Trophoblast cell (in vitro differentiated cells and primary cell): Measurements from ENCODE around the gene SSBP3.

Experiments used
- DNase-seq, 2 donors: peaks; one replicate each; pipeline ENCODE4 v3.0.0-alpha.2; 2016
- H2AFZ ChIP-seq: 2 replicates; pipeline ENCODE4 v1.6.1; 2013; ENCODE audit warnings: low read length, moderate library complexity, mild to moderate bottlenecking; ENCODE audit not compliant: insufficient read depth, poor library complexity
- H2AK5ac ChIP-seq: 2 replicates; pipeline ENCODE4 v1.6.1; 2013; ENCODE audit warnings: mild to moderate bottlenecking, low read length
- H2BK120ac ChIP-seq: 2 replicates; pipeline ENCODE4 v1.6.1; 2013; ENCODE audit warnings: low read length, mild to moderate bottlenecking, moderate library complexity; ENCODE audit not compliant: insufficient read depth, poor library complexity
- H2BK12ac ChIP-seq: 2 replicates; pipeline ENCODE4 v1.6.1; 2013; ENCODE audit warnings: mild to moderate bottlenecking, low read length, moderate library complexity
- H2BK5ac ChIP-seq: 2 replicates; pipeline ENCODE4 v1.6.1; 2013; ENCODE audit warnings: low read length, low read depth, moderate library complexity, mild to moderate bottlenecking; ENCODE audit not compliant: poor library complexity
- H3K14ac ChIP-seq: 2 replicates; pipeline ENCODE4 v1.6.1; 2013; ENCODE audit warnings: mild to moderate bottlenecking, low read length
- H3K18ac ChIP-seq: 2 replicates; pipeline ENCODE4 v1.6.1; 2013; ENCODE audit warnings: mild to moderate bottlenecking, low read length
- H3K23ac ChIP-seq: 2 replicates; pipeline ENCODE4 v1.6.1; 2013; ENCODE audit warnings: low read length
- H3K27ac ChIP-seq: 2 replicates; pipeline ENCODE4 v1.5.1; 2013; ENCODE audit warnings: low read depth, mild to moderate bottlenecking, inconsistent platforms, low read length, moderate library complexity
- H3K27me3 ChIP-seq: 2 replicates; pipeline ENCODE4 v1.6.1; 2013; ENCODE audit warnings: inconsistent platforms, mild to moderate bottlenecking, low read length, moderate library complexity; ENCODE audit not compliant: insufficient read depth
- H3K36me3 ChIP-seq, 2 experiments: 1 replicate in 1 of 2; 2 replicates in 1 of 2; pipeline ENCODE4 v1.6.1; 2013; ENCODE audit warnings: low read length in 2 of 2, mild to moderate bottlenecking in 2 of 2, moderate library complexity in 1 of 2; ENCODE audit not compliant: insufficient read depth in 2 of 2, control insufficient read depth in 1 of 2
- H3K4ac ChIP-seq: 2 replicates; pipeline ENCODE4 v1.6.1; 2013; ENCODE audit warnings: low read depth, mild to moderate bottlenecking, low read length, moderate library complexity
- H3K4me1 ChIP-seq, 2 experiments: 1 replicate in 1 of 2; 2 replicates in 1 of 2; pipeline ENCODE4 v1.6.1; 2013; ENCODE audit warnings: low read length in 2 of 2, mild to moderate bottlenecking in 2 of 2, moderate library complexity in 1 of 2; ENCODE audit not compliant: insufficient read depth in 2 of 2, control insufficient read depth in 1 of 2
- H3K4me2 ChIP-seq: 2 replicates; pipeline ENCODE4 v1.6.1; 2013; ENCODE audit warnings: inconsistent platforms, mild to moderate bottlenecking, low read length, moderate library complexity
- H3K4me3 ChIP-seq: 2 replicates; pipeline ENCODE4 v1.5.1; 2013; ENCODE audit warnings: mild to moderate bottlenecking, low read depth, low read length, inconsistent platforms
- H3K79me1 ChIP-seq: one replicate; pipeline ENCODE4 v1.6.1; 2013; ENCODE audit warnings: low read length
- H3K79me2 ChIP-seq: 2 replicates; pipeline ENCODE4 v1.6.1; 2013; ENCODE audit warnings: low read length, mild to moderate bottlenecking; ENCODE audit not compliant: control insufficient read depth, insufficient read depth, poor library complexity
- H3K9ac ChIP-seq: 2 replicates; pipeline ENCODE4 v1.6.1; 2013; ENCODE audit warnings: mild to moderate bottlenecking, low read length
- H3K9me3 ChIP-seq: 2 replicates; pipeline ENCODE4 v1.6.1; 2013; ENCODE audit warnings: low read depth, mild to moderate bottlenecking, control low read depth, inconsistent platforms, low read length; ENCODE audit not compliant: insufficient read depth
- H4K12ac ChIP-seq: 2 replicates; pipeline ENCODE4 v1.6.1; 2013; ENCODE audit warnings: low read depth, mild to moderate bottlenecking, low read length, moderate library complexity
- H4K8ac ChIP-seq: 2 replicates; pipeline ENCODE4 v1.6.1; 2013; ENCODE audit warnings: low read depth, mild to moderate bottlenecking, low read length, moderate library complexity
- H4K91ac ChIP-seq: one replicate; pipeline ENCODE4 v1.6.1; 2013; ENCODE audit warnings: low read depth, mild to moderate bottlenecking, low read length, moderate library complexity
- WGBS: extraction: QIAGEN DNeasy Blood & Tissue Kit; methylation state at CpG from one replicate; pipeline ENCODE4 v1.1.7; 2013; ENCODE audit warnings: missing lambda C conversion rate; ENCODE audit not compliant: insufficient read length, insufficient coverage; ENCODE audit errors: extremely low coverage; 5-methylcytosine and 5-hydroxymethylcytosine counted together

Gene SSBP3

DNA sequence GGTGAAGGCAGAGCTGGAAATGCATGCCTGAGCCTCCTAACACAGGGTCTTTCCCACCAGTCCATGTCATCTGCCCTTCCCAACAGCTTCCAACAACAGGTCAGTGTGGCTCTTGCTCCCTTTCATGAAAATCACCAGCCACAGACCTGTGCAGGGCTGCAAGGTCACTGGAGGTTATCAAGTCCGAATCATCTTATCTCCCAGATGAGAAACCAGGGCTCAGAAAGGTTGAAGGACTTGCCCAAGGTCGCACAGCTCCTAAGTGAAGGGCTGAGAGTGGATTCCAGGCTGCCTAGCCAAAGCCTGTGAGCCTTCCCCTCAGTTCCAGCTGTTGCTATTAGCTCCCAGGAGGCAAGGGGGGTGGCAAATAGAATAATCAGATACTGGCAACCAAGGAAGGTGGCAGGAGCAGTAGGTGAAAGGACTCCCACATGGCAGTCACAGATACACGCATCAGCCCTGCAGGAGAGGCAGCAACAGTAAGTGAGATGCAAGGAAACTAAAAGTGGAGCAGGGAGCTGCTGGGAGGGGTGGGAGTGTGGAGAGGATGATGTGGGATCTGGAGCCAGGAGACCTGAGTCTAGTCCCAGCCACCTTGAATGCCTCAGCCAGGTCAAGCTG lies 74.2 kb downstream of the SSBP3 start:
- Histone ChIP-seq H3K23ac (no peak overlapping the region), H3K4me2 (no peak overlapping the region), H2AFZ (no peak overlapping the region), H2BK120ac (no peak overlapping the region), H3K14ac (no peak overlapping the region), H2BK12ac (no peak overlapping the region), H3K9ac (no peak overlapping the region), H3K27me3 (no peaks in the 10 kb centered on the region), H3K18ac (peak overlapping the region; percentile 34), H3K79me2 (peaks cover 11% of the 10 kb centered on the region), H3K79me1 (peaks cover 10% of the 10 kb centered on the region), H4K12ac (no peak overlapping the region), H3K36me3 (peaks cover 4 to 9% of the 10 kb centered on the region in 2 experiments), H2BK5ac (no peak overlapping the region), H3K4ac (no peak overlapping the region), H3K9me3 (no peaks in the 10 kb centered on the region), H4K91ac (no peak overlapping the region), H3K4me3 (no peak overlapping the region), H3K27ac (peak overlapping the region; percentile 9), H4K8ac (no peak overlapping the region), H3K4me1 (peaks cover 37 to 55% of the 10 kb centered on the region in 2 experiments), H2AK5ac (no peak overlapping the region)
- no CpG with 5 or more reads among the region's 3 CpGs for WGBS
- DNase-seq: no peak

DNA sequence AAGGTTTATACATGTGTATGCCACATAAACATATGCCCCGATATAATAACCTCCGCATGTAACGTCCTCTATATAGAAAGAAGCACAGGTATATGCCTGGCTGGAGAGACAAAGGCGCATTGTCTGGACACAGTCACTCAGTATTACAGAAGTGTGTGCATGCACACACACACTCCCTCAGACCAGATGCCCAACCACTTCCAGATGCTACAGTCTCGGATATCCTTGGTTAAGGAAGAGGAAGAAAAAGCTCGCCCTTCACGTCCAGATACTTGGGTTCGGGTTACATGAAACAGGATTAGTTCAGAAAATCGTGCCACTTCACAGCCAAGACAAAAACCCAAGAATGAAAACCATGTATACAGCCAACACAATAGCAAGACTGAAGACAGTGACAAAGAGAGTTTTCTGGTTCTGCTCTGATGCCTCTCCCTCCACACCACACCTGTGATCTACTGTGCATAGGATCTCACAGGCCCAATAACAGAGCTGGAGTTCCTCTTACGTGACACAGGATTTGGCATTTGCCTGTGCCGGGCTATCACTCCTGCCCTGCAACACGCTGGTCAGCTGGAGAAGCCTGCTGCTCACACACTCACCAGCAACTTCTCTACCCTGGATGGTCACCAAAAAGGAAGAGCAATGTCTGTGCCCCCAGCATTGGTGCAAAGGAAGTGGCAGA lies 75.0 kb downstream of the SSBP3 start:
- WGBS: no CpG with 5 or more reads among the region's 12 CpGs

DNA sequence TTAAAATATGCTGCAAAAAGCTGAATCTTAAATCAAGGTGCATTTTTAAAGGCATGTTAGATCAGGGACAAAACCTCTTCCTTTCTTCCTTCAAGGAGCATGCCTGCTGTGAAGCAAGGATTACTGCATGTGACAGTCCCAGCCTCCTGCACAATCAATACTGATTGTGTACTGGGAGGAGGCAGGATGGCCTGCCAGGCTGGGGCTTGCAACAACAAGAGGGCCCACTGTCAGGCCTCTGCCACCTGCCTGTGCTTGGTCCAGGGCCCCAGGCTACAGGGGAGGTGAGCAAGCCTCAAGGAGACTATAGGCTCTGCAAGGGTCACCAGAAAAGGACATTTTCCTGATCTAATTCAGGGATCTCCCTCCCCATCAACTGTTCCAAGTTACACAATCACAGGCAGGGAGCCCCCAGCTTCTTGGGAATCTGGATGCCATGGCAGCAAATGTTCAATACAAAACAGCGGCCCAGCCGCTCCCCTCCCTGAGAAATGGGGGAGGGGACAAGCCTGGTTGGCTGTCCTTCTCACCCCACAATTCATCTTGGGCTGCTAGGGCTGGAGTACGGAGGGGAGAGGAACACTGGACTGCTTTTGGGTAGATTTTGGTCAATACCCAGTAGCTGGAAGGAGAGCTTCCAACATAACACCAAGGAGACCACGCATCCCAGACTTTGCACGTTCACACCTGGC lies 76.7 kb downstream of the SSBP3 start:
- no peak overlapping the region for H2BK12ac ChIP-seq
- H3K27ac ChIP-seq: no peak overlapping the region
- H3K4ac ChIP-seq: peak overlapping the region; percentile 33
- H2AFZ ChIP-seq: no peak overlapping the region
- no peak overlapping the region for H2BK120ac ChIP-seq
- H3K79me2 ChIP-seq: peaks cover 6% of the 10 kb centered on the region
- no peak overlapping the region for H3K4me2 ChIP-seq
- no peak overlapping the region for H4K8ac ChIP-seq
- H3K23ac ChIP-seq: no peak overlapping the region
- H3K14ac ChIP-seq: no peak overlapping the region
- H2BK5ac ChIP-seq: no peak overlapping the region
- no peak overlapping the region for H3K4me3 ChIP-seq
- no peak overlapping the region for H3K9ac ChIP-seq
- no peak overlapping the region for H4K91ac ChIP-seq
- no peaks in the 10 kb centered on the region for H3K79me1 ChIP-seq
- no peak overlapping the region for H4K12ac ChIP-seq
- H3K4me1 ChIP-seq: peaks cover 28 to 45% of the 10 kb centered on the region in 2 experiments
- H3K36me3 ChIP-seq: peaks cover 0 to 5% of the 10 kb centered on the region in 2 experiments
- H2AK5ac ChIP-seq: no peak overlapping the region
- no peaks in the 10 kb centered on the region for H3K27me3 ChIP-seq
- no peak for DNase-seq
- H3K9me3 ChIP-seq: no peaks in the 10 kb centered on the region
- no peak overlapping the region for H3K18ac ChIP-seq
- WGBS: no CpG with 5 or more reads among the region's 5 CpGs

More for the DNA sequence above, 75.0 kb downstream of the SSBP3 start:
- Histone ChIP-seq H3K4me2 (no peak overlapping the region), H3K27ac (peak overlapping the region; percentile 9), H3K27me3 (no peaks in the 10 kb centered on the region), H3K23ac (no peak overlapping the region), H3K18ac (peak overlapping the region; percentile 34), H3K79me2 (peaks cover 9% of the 10 kb centered on the region), H3K79me1 (peaks cover 9% of the 10 kb centered on the region), H3K14ac (no peak overlapping the region), H3K4ac (peak overlapping the region; percentile 1), H3K36me3 (peaks cover 0 to 5% of the 10 kb centered on the region in 2 experiments), H4K91ac (no peak overlapping the region), H2AFZ (no peak overlapping the region), H3K4me3 (no peak overlapping the region), H2AK5ac (no peak overlapping the region), H2BK12ac (no peak overlapping the region), H4K8ac (no peak overlapping the region), H2BK5ac (no peak overlapping the region), H4K12ac (no peak overlapping the region), H2BK120ac (no peak overlapping the region), H3K9ac (no peak overlapping the region), H3K4me1 (peaks cover 30 to 48% of the 10 kb centered on the region in 2 experiments), H3K9me3 (no peaks in the 10 kb centered on the region)
- DNase-seq: no peak

DNA sequence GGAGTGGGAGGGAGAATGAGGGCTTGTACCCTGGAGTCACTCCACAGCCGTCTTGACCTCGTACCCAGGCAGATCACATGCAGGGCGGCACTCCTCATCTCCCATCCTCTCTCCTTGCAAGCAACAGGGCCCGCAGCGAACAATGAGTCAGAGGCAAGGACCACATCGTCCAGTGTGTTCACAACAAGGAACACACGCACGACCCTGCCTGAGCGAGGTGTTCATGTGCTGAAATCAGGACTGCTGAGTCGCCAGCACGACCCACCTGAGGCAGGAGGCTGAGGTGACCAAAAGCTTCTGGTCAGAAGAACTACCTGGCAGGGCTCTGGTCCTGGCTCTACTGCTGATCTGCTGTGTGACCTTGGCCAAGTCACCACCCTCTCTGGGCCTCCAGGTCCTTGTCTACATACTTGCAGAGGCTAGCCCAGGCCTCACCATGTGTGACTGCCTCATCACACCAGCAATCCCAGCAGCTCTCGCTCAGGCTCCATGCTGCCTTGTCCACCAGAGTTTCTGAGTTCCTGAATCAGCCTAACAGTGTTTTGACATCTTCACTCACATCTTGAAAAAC lies 78.0 kb downstream of the SSBP3 start:
- H3K4me2 ChIP-seq: no peak overlapping the region
- H2AFZ ChIP-seq: no peak overlapping the region
- peaks cover 0 to 5% of the 10 kb centered on the region in 2 experiments for H3K36me3 ChIP-seq
- no peak overlapping the region for H2BK12ac ChIP-seq
- peak; percentile 31 to 58 for DNase-seq
- H3K4me3 ChIP-seq: no peak overlapping the region
- no peak overlapping the region for H4K91ac ChIP-seq
- no peak overlapping the region for H3K14ac ChIP-seq
- H2AK5ac ChIP-seq: no peak overlapping the region
- H3K4ac ChIP-seq: no peak overlapping the region
- no peak overlapping the region for H3K27ac ChIP-seq
- no peak overlapping the region for H3K18ac ChIP-seq
- H3K23ac ChIP-seq: no peak overlapping the region
- no peak overlapping the region for H2BK5ac ChIP-seq
- no peak overlapping the region for H2BK120ac ChIP-seq
- no peak overlapping the region for H4K12ac ChIP-seq
- H3K79me2 ChIP-seq: peaks cover 6% of the 10 kb centered on the region
- peaks cover 4% of the 10 kb centered on the region for H3K79me1 ChIP-seq
- no peaks in the 10 kb centered on the region for H3K9me3 ChIP-seq
- no peak overlapping the region for H3K9ac ChIP-seq
- no peaks in the 10 kb centered on the region for H3K27me3 ChIP-seq
- WGBS: no CpG with 5 or more reads among the region's 12 CpGs
- no peak overlapping the region for H4K8ac ChIP-seq
- H3K4me1 ChIP-seq: peaks cover 40 to 54% of the 10 kb centered on the region in 2 experiments
